D721Med (cell line): ENCODE results near the gene GNPTAB.
A peak's percentile ranks its signal among the peaks of the same experiment; 100 is the strongest.

Experiments
- DNase-seq: peaks from one replicate; pipeline ENCODE4 v3.0.0; 2011; ENCODE audit warnings: low spot score; ENCODE audit not compliant: insufficient read length
- FAIRE-seq: peaks from 2 replicates; lab custom pipeline; 2011; peaks lifted over from hg19 to GRCh38; lab: Jason Lieb, UNC
- TF ChIP-seq, protein P1 (sequence below): IDR thresholded peaks from 2 replicates; pipeline ENCODE4 v1.5.1; 2012; ENCODE audit warnings: mild to moderate bottlenecking, control low read depth; ENCODE audit not compliant: insufficient read depth; ENCODE audit errors: missing control alignments

GNPTAB gene

DNA sequence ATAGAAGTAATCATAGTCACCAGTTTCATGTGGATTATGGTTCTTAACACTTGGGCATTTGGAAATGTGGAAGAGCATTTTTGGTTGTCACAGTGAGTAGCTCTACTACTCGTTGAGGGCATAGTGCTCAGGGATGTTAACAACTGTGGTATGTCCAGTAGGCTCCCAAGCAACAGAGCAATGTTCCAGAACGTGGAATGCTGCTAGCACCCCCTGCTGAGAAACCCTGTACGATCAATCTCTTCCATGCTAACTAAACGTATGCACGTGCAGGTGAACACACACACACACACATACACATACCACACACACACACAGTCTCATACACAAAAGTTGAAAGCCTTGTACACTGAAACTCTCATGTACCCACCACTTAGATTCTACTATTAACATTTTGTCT, 16.6 kb upstream of the GNPTAB start:
- no peak for FAIRE-seq
- DNase-seq, result no peak
- TF ChIP-seq, protein P1, sequence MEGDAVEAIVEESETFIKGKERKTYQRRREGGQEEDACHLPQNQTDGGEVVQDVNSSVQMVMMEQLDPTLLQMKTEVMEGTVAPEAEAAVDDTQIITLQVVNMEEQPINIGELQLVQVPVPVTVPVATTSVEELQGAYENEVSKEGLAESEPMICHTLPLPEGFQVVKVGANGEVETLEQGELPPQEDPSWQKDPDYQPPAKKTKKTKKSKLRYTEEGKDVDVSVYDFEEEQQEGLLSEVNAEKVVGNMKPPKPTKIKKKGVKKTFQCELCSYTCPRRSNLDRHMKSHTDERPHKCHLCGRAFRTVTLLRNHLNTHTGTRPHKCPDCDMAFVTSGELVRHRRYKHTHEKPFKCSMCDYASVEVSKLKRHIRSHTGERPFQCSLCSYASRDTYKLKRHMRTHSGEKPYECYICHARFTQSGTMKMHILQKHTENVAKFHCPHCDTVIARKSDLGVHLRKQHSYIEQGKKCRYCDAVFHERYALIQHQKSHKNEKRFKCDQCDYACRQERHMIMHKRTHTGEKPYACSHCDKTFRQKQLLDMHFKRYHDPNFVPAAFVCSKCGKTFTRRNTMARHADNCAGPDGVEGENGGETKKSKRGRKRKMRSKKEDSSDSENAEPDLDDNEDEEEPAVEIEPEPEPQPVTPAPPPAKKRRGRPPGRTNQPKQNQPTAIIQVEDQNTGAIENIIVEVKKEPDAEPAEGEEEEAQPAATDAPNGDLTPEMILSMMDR, result no peak

DNA sequence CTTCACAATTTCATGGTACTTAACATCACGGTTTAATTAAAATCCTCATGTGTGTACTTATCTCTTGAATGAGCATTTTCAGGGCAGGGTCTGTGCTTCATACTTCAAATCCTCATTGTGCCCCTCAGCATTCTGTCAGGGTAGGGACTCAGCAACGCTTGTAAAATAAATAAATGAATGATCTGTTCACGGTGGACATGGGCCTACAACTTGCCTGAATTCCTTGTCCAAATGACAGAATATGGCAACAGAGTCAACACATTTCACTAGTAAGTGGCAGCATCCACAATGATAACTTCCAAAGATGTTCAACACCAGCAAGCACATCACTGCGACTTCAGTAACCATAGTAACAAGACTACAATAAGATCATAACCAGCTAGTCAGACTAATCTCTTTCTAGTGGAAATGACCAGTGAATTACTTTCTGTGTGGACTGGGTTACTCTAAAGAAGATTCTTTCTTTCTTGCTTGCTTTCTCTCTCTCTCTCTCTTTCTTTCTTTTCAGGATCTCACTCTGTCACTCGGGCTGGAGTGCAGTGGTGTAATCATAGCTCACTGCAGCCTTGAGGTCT, 14.5 kb upstream of the GNPTAB start:
- FAIRE-seq (no peak), DNase-seq (no peak)
- TF ChIP-seq, protein P1, result no peak

DNA sequence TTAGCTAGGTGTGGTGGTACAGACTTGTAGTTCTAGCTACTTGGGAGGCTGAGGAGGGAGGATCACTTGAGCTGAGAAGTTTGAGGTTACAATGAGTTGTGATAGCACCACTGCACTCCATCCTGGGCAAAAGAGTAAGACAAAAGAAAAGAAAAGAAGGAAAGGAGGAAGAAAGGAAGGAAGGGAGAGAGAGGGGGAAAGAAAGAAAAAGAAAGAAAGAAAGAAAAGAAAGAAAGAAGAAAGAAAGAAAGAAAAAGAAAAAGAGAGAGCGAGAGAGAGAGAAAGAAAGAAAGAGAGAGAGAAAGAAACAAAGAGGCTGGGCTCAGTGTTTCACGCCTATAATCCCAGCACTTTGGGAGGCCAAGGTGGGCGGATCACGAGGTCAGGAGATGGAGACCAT, 10.3 kb upstream of the GNPTAB start:
- TF ChIP-seq, protein P1, result no peak
- no peak for DNase-seq
- no peak for FAIRE-seq

DNA sequence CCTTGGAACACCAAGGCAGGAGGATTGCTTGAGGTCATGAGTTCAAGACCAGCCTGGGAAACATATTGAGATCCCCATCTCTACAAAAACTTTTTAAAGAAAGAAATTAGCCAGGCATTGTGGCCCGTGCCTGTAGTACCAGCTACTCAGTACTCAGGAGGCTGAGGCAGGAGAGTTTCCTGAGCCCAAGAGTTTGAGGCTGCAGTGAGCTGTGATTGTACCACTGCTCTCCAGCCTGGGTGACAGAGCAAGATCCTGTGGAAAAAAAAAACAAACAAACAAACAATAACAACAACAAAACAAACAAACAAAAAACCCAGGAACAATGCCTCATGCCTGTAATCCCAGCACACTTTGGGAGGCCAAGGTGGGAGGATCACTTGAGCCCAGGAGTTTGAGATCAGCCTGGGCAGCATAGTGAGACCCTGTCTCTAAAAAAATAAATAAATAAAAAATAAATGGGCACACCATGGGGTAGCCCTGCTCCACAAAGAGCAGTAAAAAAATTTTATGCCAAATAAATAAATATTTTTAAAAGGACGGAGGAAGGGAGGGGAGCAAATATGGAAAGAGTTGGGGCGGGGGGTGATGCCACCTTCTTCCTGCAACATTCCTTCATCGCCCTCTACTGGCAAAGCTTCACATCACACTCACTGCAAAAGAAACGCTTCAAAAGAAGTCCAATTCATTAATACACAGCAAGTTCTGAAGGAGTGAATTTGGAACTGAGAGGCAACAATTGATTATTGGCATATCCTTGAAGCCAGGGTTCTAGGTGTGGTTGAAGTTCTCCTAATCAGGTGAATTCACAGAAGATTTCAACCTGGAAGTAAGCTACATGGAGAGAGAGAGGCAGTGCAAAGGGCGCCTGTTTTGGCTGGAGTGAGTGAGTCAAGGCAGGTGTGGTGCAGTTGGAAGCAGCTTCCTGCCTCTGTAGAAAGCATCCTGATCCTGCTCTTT, 8.8 kb upstream of the GNPTAB start:
- FAIRE-seq (no peak), DNase-seq (peak; percentile 30)
- TF ChIP-seq, protein P1, result peak; percentile 91

DNA sequence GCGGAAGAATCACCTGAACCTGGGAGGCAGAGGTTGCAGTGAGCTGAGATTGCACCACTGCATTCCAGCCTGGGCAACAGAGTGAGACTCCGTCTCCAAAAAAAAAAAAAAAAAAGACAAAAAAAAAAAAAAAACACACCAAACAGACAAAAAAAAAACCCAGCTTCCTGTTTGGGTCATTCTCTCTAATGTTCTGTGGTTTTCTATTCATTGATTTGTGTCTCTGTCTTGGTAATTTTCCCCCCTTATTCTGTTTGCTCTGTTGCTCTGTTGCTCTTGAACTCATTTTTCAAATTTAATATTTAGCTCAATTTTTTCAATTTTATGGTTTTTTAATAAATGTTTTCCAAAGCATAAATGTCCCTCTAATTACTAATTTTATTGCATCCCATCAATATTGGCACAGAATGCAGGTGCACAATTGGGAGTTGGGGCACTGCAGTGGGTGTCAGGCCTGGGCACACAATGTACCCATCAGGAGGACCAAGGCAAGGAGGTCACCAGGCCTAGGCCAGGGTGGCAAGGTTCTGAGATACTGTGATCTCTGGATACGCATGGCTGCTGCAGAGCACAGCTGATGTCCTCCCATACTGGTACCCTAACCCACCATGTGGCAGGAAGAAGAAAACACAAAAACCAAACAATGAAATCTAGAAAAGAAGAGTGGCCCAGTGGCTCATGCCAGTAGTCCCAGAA, 8.0 kb upstream of the GNPTAB start:
- TF ChIP-seq, protein P1, result no peak
- DNase-seq (no peak), FAIRE-seq (no peak)

DNA sequence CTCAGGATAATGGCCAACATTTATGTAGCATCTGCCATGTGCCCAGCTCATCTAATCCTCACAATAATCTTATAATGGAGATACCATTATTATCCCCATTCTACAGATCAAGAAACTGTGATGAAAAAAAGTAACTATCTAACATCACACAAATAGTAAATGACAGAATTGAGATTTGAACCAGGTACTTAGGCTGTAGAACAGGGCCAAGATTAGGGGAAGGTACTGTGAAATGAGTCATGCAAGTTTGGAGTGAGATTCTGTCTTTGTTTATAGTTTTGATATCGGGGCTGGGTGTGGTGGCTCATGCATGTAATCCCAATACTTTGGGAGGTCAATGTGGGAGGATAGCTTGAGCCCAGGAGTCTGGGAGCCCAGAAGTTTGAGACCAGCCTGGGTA, 1.3 kb upstream of the GNPTAB start:
- DNase-seq, result no peak
- no peak for FAIRE-seq
- TF ChIP-seq, protein P1, result no peak
